Activated CD4-positive, alpha-beta T cell treated with anti-CD3 and anti-CD28 coated beads, Interleukin-10, Interleukin-2, amounts not matched to agents 100 ng/mL and 50 ng/mL, durations not matched to agents 16 hours and 8 hours (primary cell): ENCODE results near the gene PCDHGA2.
"Not testable (repeated sequence)": the region's sequence is repeated elsewhere in the genome, so short reads cannot be mapped to it uniquely, and the experiment has no call there.

Experiments
- DNase-seq: peaks from one replicate; pipeline ENCODE4 v3.0.0-alpha.2; 2020

PCDHGA2 gene

DNA sequence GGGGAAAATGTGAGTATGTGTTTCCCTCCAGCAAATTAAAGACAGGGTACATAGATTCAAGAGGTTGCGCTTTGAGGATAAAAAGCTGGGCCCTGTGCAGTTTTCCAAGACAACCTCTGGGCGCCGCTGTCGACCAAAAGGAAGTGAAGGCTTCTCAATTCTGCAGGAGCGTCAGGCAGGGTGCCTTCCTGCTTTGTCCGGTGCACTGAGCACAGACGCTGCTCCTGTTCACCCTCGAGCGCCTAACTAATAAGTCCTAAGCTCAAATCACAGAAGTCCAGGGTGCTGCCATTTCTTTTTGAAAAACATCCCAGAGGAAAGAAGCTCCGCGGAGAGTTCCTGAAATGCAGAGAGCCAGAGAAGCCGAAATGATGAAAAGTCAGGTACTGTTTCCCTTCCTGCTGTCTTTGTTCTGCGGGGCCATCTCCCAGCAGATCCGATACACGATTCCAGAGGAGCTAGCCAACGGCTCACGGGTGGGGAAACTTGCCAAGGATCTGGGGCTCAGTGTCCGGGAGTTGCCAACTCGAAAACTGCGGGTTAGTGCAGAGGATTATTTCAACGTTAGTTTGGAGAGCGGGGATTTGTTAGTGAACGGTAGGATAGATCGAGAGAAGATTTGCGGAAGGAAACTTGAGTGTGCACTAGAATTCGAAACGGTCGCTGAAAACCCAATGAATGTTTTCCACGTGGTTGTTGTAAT lies 11.5 kb downstream of the PCDHGA2 start, which contains the start of gene PCDHGB1:
TSS of gene PCDHGB1 (plus strand) at position 183 of the 703 bp plus-strand sequence. CDS start at position 345, 162 bp downstream.
- DNase-seq, result peak; percentile 23

DNA sequence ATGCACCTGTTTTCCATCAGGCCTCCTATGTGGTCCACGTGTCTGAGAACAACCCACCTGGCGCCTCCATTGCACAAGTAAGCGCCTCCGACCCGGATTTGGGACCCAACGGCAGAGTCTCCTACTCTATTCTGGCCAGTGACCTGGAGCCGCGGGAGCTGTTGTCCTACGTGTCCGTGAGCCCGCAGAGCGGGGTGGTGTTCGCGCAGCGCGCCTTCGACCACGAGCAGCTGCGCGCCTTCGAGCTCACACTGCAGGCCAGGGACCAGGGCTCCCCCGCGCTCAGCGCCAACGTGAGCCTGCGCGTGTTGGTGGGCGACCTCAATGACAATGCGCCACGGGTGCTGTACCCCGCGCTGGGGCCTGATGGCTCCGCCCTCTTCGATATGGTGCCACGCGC lies 13.0 kb downstream of the PCDHGA2 start:
- DNase-seq, result no peak

DNA sequence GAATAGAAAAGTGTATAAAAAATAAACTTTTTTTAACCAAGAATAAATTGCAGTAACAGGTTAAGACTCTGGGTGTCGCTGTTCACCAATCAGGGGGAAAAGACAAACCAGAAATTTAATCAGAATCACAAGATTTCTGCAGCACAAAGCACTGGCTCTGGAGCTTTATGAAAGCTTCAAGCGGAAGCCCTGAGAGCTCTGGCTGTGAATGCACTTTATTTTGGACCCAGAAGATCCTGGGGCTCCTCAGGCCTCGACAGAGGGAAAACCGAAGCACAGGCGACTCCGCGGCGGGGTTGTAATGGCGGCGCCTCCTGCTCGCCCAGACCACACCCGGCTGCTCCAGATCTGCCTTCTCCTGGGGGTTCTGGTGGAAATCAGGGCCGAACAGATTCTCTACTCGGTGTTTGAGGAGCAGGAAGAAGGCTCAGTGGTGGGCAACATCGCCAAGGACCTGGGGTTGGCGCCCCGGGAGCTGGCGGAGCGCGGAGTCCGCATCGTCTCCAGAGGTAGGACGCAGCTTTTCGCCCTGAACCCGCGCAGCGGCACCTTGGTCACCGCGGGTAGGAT lies 16.4 kb downstream of the PCDHGA2 start, which contains the start of gene PCDHGA4:
TSS of gene PCDHGA4 (plus strand) at position 122 of the 570 bp plus-strand sequence. CDS start at position 209, 87 bp downstream.
- no peak for DNase-seq

DNA sequence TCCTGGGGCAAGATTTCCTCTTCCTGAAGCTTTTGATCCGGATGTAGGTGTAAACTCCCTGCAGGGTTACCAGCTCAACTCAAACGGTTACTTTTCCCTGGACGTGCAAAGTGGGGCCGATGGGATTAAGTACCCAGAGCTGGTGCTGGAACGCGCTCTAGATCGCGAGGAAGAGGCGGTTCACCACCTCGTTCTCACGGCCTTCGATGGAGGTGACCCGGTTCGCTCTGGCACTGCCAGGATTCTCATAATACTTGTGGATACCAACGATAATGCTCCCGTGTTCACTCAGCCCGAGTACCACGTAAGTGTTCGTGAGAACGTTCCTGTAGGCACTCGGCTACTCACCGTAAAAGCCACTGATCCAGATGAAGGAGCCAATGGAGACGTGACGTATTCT lies 17.1 kb downstream of the PCDHGA2 start:
- DNase-seq, result no peak

DNA sequence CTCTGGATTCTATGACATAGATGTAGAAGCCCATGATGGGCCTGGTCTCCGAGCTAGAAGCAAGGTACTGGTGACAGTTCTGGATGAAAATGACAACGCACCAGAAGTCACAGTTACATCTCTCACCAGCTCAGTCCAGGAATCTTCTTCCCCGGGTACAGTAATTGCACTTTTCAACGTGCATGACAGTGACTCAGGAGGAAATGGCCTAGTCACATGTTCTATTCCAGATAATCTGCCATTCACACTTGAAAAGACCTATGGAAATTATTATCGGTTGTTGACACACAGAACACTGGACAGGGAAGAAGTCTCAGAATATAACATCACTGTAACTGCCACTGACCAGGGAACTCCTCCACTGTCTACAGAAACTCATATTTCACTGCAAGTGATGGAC lies 17.6 kb downstream of the PCDHGA2 start:
- no peak for DNase-seq

DNA sequence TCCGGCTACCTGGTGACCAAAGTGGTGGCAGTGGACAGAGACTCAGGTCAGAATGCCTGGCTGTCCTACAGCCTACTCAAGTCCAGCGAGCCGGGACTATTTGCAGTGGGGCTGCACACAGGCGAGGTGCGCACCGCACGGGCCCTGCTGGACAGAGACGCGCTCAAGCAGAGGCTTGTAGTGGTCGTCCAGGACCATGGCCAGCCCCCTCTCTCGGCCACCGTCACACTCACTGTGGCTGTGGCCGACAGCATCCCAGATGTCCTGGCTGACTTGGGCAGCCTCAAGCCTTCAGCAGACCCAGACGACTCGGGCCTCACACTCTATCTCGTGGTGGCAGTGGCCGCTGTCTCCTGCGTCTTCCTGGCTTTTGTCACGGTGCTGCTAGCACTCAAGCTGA lies 18.4 kb downstream of the PCDHGA2 start:
- DNase-seq, result no peak

DNA sequence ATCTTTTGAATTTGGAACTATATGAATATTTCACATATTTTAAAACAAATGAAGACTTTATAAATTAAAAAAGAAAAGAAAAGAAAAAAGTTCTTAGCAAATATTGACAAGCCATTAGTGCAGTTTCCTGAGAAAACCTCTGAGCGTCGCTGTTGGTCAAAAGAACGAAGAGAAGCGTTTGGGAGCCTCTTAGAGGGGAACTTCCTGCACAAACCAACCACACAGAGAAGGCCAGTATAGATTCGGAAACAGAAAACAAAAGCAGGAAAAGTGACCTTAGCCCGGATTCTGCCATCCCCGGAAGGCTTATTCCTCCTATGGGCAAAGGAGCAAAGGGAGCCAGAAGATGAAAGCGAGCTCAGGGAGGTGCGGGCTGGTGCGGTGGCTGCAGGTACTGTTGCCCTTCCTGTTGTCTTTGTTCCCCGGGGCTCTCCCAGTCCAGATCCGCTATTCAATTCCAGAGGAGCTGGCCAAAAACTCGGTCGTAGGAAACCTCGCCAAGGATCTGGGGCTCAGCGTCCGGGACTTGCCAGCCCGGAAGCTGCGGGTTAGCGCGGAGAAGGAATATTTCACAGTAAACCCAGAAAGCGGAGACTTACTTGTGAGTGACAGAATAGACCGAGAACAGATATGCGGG lies 21.3 kb downstream of the PCDHGA2 start, which contains the start of gene PCDHGB2:
TSS of gene PCDHGB2 (plus strand) at position 205 of the 637 bp plus-strand sequence. CDS start at position 347, 142 bp downstream.
- DNase-seq, result peak; percentile 4

DNA sequence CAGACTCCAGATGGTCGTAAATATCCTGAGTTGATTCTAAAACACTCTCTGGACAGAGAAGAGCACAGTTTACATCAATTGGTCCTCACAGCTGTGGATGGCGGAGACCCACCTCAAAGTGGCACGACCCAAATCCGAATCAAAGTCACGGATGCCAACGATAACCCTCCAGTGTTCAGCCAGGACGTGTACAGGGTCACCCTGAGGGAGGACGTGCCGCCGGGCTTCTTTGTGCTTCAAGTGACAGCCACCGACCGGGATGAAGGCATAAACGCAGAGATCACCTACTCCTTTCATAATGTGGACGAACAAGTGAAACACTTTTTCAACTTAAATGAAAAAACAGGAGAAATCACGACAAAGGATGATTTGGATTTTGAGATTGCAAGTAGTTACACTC lies 22.1 kb downstream of the PCDHGA2 start:
- no peak for DNase-seq

DNA sequence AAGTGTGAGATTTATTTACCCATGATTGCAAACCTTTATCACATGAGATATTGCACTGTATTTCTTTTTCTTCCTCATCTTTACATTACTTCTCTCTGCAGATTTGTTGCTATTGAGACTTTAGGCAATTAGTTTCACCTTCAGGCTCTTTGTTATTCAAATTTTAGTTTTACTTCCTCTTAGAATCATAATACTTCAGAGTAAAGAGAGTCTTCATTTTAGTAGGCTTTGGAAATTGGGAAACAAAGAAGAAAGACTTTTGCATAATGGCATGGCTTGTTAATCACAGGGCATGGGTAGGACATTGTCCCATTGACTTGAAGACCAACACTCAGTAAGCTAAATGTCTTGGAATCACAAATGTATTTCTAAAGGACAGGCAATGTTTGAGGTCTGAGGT lies 24.2 kb downstream of the PCDHGA2 start:
- no peak for DNase-seq

DNA sequence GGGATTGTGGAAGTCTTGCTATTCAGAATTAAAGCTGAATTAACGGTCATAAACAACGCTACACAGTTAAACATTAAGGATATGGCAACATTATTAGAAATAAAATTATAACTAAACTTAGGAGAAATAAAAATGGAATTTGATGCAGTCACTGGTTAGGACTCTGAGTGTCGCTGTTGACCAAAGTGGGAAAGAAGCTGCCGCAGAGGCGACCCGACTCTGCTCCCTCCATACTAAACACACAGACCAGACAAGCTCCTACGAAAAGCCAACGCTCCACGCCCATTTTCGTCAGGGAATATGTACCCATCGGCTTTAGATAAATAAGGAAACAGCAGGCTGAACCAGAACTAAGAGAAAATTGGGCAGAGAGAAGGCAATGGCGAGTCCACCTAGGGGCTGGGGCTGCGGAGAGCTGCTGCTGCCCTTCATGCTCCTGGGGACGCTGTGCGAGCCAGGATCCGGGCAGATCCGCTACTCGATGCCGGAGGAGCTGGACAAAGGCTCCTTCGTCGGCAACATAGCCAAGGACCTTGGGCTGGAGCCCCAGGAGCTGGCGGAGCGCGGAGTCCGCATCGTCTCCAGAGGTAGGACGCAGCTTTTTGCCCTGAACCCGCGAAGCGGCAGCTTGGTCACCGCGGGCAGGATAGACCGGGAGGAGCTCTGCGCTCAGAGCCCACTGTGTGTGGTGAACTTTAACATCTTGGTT lies 25.5 kb downstream of the PCDHGA2 start, which contains the start of gene PCDHGA5:
TSS of gene PCDHGA5 (plus strand) at position 211 of the 709 bp plus-strand sequence. CDS start at position 380, 169 bp downstream.
- no peak for DNase-seq

DNA sequence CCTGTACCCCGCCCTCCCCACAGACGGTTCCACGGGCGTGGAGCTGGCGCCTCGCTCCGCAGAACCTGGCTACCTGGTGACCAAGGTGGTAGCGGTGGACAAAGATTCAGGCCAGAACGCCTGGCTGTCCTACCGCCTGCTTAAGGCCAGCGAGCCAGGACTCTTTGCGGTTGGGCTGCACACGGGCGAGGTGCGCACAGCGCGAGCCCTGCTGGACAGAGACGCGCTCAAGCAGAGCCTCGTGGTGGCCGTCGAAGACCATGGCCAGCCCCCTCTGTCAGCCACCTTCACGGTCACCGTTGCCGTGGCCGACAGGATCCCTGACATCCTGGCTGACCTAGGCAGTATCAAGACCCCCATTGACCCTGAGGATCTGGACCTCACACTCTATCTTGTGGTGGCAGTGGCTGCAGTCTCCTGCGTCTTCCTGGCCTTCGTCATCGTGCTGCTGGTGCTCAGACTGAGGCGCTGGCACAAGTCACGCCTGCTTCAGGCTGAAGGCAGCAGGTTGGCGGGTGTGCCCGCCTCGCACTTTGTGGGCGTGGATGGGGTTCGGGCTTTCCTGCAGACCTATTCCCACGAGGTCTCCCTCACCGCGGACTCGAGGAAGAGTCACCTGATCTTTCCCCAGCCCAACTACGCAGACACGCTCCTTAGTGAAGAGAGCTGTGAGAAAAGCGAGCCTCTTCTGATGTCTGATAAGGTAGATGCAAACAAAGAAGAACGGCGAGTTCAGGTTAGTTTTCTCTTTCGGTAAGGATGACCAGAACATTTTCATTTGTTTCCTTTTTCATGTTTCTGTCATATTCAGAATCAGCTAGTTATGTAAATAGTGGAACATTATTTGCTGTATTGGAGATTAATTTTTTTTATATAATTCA lies 27.7 kb downstream of the PCDHGA2 start:
- DNase-seq, result no peak

DNA sequence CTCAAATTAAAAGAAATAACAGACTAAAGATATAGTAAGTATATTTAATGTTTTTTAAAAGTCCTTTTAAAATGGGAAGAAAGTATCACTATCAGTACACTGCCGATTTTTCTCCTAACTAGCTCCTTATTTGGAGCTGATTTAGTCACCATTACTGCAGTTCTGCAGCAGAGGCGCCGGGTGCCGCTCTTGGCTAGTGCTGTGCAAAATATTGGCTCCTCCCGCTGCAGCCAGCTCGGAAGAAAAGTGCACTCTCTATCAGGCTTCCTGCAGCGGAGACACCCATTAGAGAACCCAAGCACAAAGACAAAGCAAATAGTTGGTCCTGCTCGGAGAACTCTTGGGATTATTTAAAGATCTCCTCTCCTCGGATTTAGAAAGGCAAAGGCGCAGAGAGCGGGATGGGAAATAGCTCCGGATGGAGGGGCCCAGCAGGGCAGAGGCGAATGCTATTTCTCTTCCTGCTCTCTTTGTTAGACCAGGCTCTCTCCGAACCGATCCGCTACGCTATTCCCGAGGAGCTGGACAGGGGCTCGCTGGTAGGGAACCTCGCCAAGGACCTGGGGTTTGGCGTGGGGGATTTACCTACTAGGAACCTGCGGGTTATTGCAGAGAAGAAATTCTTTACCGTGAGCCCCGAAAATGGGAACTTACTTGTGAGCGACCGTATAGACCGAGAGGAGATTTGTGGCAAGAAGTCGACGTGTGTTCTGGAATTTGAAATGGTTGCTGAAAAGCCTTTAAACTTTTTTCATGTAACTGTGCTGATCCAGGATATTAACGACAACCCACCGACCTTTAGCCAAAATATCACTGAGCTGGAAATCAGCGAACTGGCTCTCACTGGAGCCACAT lies 31.7 kb downstream of the PCDHGA2 start, which contains the start of gene PCDHGB3:
TSS of gene PCDHGB3 (plus strand) at position 249 of the 855 bp plus-strand sequence. CDS start at position 402, 153 bp downstream.
- DNase-seq, result peak; percentile 41

DNA sequence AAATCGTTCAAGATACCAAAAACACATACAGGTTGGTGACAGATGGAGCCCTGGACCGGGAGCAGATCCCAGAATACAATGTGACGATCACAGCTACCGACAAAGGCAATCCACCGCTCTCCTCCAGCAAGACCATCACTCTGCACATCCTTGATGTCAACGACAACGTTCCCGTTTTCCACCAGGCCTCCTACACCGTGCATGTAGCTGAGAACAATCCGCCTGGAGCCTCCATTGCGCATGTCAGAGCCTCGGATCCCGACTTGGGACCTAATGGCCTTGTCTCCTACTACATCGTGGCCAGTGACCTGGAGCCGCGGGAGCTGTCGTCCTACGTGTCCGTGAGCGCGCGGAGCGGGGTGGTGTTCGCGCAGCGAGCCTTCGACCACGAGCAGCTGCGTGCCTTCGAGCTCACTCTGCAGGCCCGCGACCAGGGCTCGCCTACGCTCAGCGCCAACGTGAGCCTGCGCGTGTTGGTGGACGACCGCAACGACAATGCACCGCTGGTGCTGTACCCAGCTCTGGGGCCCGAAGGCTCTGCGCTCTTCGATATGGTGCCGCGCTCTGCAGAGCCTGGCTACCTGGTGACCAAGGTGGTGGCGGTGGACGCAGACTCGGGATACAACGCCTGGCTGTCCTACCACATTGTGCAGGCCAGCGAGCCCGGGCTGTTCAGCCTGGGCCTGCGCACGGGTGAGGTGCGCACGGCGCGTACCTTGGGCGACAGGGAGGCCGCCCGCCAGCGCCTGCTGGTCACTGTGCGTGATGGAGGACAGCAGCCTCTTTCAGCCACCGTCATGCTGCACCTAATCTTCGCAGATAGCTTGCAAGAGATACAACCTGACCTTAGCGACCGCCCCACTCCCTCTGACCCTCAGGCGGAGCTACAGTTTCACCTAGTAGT lies 33.3 kb downstream of the PCDHGA2 start:
- DNase-seq, result no peak

DNA sequence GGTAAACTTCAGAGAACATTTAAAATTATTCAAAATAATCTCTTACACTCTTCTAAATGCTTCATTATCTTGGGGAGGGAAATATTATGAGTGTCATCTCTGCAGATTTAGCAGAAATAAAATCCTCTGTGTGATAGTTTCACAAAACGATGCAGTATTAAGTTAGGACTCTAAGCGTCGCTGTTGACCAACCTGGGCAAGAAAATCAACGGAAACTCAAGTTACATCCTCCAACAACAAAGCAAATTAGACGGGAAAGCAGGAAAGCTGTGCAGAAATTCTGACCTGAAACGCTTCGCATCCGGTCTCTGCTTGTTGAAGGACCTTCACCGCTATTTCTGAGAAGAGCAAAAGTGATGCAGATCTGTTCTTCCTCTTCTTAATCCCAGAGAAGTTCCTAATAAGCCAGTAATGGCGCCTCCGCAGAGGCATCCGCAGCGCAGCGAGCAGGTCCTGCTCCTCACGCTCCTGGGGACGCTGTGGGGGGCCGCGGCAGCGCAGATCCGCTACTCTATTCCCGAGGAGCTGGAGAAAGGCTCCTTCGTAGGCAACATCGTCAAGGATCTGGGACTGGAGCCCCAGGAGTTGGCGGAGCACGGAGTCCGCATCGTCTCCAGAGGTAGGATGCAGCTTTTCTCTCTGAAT lies 35.2 kb downstream of the PCDHGA2 start, which contains the start of gene PCDHGA6:
TSS of gene PCDHGA6 (plus strand) at position 219 of the 645 bp plus-strand sequence. CDS start at position 412, 193 bp downstream.
- no peak for DNase-seq

DNA sequence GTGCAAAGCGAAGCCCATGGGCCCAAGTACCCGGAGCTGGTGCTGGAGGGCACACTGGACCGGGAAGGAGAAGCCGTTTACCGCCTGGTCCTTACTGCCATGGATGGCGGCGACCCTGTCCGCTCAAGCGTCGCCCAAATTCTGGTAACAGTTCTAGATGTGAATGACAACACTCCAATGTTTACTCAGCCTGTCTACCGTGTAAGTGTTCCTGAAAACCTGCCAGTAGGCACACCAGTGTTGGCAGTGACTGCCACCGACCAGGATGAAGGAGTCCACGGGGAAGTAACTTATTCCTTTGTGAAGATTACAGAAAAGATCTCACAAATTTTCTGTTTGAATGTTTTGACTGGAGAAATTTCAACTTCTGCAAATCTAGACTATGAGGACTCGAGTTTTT lies 36.1 kb downstream of the PCDHGA2 start:
- DNase-seq, result no peak

DNA sequence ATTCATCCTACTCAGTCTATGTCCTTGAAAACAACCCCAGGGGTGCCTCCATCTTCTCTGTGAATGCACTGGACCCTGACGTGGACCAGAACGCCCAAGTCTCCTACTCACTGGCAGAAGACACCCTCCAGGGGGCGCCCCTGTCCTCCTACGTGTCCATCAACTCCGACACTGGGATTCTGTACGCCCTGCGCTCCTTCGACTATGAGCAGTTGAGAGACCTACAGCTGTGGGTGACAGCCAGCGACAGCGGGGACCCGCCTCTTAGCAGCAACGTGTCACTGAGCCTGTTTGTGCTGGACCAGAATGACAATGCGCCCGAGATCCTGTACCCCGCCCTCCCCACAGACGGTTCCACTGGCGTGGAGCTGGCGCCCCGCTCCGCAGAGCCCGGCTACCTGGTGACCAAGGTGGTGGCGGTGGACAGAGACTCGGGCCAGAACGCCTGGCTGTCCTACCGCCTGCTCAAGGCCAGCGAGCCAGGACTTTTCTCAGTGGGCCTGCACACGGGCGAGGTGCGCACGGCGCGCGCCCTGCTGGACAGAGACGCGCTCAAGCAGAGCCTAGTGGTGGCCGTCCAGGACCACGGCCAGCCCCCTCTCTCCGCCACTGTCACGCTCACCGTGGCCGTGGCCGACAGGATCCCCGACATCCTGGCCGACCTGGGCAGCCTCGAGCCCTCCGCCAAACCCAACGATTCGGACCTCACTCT lies 37.0 kb downstream of the PCDHGA2 start:
- DNase-seq, result not testable (repeated sequence)

DNA sequence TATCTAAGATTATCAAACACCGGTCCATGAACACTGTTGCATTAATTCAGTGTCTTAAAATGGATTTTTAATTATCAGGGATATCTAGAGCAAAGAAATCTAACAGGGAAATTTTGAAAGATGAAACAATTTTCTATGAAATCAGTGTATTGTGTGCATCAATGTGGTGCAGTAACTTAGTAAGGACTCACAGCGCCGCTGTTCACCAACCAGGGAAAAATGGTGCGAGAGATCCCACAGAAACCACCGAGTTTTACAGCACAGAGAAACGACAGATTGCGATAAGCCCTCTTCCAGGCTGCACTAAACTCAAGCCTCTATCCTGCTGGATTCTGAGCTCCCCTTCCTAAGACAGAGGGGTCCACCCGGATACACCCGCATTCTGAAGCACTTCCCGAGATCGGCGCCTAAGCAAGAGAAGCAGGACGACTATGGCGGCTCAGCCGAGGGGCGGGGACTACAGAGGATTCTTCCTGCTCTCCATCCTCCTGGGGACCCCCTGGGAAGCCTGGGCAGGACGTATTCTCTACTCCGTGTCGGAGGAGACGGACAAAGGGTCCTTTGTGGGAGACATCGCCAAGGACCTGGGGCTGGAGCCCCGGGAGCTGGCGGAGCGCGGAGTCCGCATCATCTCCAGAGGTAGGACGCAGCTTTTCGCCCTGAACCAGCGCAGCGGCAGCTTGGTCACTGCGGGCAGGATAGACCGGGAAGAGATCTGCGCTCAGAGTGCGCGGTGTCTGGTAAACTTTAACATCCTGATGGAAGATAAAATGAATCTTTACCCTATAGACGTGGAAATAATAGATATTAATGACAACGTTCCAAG lies 44.1 kb downstream of the PCDHGA2 start, which contains the start of gene PCDHGA7:
TSS of gene PCDHGA7 (plus strand) at position 274 of the 826 bp plus-strand sequence. CDS start at position 432, 158 bp downstream.
- DNase-seq, result no peak
